ENCODE data around the gene ZFPL1. TPM values are rescaled to one million over a fixed set of nuclear protein-coding genes. Genes with fewer than 3 reads are reported as not detected.
A peak's percentile ranks its signal among the peaks of the same experiment; 100 is the strongest.

The ZFPL1 gene
- total and polyA plus RNA-seq, 4 donors, result 12.3 to 19.2 (median 16.3) TPM

GRCh38 chr11:65100674-65101350 lies 16.8 kb downstream of the ZFPL1 start:
- 77% methylated on average over 6 of the region's 6 CpGs for WGBS
- H3K27ac ChIP-seq (ENCODE audit: low read depth in 1 of 2, low read length in 2 of 2), result peak overlapping the region in 1 of 2 donors; percentile 14

DNA sequence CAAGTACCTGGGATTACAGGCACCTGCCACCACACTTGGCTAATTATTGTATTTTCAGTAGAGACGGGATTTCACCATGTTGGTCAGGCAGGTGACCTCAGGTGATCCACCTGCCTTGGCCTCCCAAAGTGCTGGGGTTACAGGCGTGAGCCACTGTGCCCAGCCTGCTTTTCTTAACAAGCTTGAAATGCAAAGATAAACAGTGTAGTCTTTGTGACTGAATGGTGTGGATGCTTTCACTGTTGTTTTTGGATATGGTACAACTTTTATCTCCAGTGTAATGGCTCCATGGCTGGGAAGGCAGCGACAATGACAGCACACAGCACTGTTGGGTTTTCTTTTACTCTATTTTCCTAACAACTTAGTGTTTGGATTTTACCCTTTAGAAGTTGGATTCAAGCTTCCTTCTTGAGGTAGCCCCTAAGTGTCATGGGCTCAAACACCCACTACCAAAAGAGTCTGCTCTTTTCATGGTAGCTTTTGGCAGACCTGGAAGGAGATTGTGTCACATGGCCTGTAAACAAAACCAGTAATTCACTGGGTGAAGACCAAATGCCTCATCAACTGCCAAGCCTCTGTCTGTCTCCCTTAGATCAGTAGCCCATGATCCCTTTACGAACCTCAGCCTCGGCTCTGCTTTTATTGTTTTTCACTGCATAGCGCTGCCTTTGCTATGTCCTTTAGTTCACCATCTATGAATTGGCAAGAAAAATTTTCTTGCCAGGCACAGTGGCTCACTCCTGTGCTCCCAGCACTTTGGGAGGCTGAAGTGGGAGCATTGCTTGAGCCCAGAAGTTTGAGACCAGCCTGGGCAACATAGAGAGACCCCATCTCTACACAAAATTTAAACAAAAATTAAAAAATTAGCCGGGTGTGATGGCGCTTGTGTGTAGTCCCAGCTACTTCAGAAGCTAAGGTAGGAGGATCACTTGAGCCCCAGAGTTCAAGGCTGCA lies 18.4 kb downstream of the ZFPL1 start:
- TF ChIP-seq RAD21 (IDR thresholded peaks at IDR 0.05), result peak in 1 of 2 donors; percentile 10
- TF ChIP-seq, protein P1, sequence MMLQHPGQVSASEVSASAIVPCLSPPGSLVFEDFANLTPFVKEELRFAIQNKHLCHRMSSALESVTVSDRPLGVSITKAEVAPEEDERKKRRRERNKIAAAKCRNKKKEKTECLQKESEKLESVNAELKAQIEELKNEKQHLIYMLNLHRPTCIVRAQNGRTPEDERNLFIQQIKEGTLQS (IDR thresholded peaks at IDR 0.05), result peak; percentile 33
- TF ChIP-seq RXRA (IDR thresholded peaks at IDR 0.05), result peak; percentile 87 to 88
- peak; percentile 74 for TF ChIP-seq SP1 (IDR thresholded peaks at IDR 0.05)
- TF ChIP-seq CTCF (IDR thresholded peaks at IDR 0.05; ENCODE audit: low read depth, low read length, missing input control), result no peak
- TF ChIP-seq FOXA1 (IDR thresholded peaks at IDR 0.05), result peak; percentile 61
- no peak for TF ChIP-seq HNF4G (IDR thresholded peaks at IDR 0.05)
- TF ChIP-seq EGR1 (IDR thresholded peaks at IDR 0.05; ENCODE audit: low read depth in 2 of 2), result no peak
- TF ChIP-seq GABPA (IDR thresholded peaks at IDR 0.05 in 1 of 2, conservative IDR thresholded peaks at IDR 0.05 in 1 of 2), result peak in 1 of 2 donors; percentile 66
- TF ChIP-seq FOXA2 (IDR thresholded peaks at IDR 0.05), result peak; percentile 76
- no peak for TF ChIP-seq NR2F2 (IDR thresholded peaks at IDR 0.05)
- TF ChIP-seq YY1 (IDR thresholded peaks at IDR 0.05), result peak; percentile 94
- TF ChIP-seq, protein P2, sequence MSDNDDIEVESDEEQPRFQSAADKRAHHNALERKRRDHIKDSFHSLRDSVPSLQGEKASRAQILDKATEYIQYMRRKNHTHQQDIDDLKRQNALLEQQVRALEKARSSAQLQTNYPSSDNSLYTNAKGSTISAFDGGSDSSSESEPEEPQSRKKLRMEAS (IDR thresholded peaks at IDR 0.05), result no peak
- TF ChIP-seq, protein P3, sequence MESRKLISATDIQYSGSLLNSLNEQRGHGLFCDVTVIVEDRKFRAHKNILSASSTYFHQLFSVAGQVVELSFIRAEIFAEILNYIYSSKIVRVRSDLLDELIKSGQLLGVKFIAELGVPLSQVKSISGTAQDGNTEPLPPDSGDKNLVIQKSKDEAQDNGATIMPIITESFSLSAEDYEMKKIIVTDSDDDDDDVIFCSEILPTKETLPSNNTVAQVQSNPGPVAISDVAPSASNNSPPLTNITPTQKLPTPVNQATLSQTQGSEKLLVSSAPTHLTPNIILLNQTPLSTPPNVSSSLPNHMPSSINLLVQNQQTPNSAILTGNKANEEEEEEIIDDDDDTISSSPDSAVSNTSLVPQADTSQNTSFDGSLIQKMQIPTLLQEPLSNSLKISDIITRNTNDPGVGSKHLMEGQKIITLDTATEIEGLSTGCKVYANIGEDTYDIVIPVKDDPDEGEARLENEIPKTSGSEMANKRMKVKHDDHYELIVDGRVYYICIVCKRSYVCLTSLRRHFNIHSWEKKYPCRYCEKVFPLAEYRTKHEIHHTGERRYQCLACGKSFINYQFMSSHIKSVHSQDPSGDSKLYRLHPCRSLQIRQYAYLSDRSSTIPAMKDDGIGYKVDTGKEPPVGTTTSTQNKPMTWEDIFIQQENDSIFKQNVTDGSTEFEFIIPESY (IDR thresholded peaks at IDR 0.05), result peak; percentile 55
- TF ChIP-seq JUND (IDR thresholded peaks at IDR 0.05), result peak in 1 of 2 donors; percentile 31
- peak; percentile 35 to 47 for TF ChIP-seq HNF4A (conservative IDR thresholded peaks at IDR 0.05)
- Histone ChIP-seq H3K9ac (ENCODE audit: low read depth in 1 of 2, low read length in 2 of 2) (no peak overlapping the region), H3K27me3 (ENCODE audit: control insufficient read depth in 4 of 4, insufficient read depth in 4 of 4, low read length in 3 of 4) (no peaks in the 10 kb centered on the region), H3K4me3 (ENCODE audit: low read depth in 1 of 3, low read length in 3 of 3) (no peak overlapping the region), H3K4me1 (ENCODE audit: control insufficient read depth in 4 of 4, insufficient read depth in 4 of 4, low read length in 3 of 4) (peaks cover 10 to 40% (median 28%) of the 10 kb centered on the region in 4 donors), H3K36me3 (ENCODE audit: control insufficient read depth in 4 of 4, insufficient read depth in 3 of 4, low read depth in 1 of 4, low read length in 3 of 4) (peaks cover 0 to 6% (median 2%) of the 10 kb centered on the region in 4 donors), H3K9me3 (ENCODE audit: control insufficient read depth in 4 of 4, low read length in 3 of 4) (no peaks in the 10 kb centered on the region), H3K27ac (ENCODE audit: low read depth in 1 of 2, low read length in 2 of 2) (peak overlapping the region; percentile 66 to 81)
- WGBS, result 50% methylated on average over 8 of the region's 8 CpGs
- no peak for DNase-seq (ENCODE audit: low spot score)

More at GRCh38 chr11:65100674-65101350, 16.8 kb downstream of the ZFPL1 start:
- Histone ChIP-seq H3K9ac (ENCODE audit: low read depth in 1 of 2, low read length in 2 of 2) (no peak overlapping the region), H3K27me3 (ENCODE audit: control insufficient read depth in 4 of 4, insufficient read depth in 4 of 4, low read length in 3 of 4) (no peaks in the 10 kb centered on the region), H3K4me1 (ENCODE audit: control insufficient read depth in 4 of 4, insufficient read depth in 4 of 4, low read length in 3 of 4) (peaks cover 11 to 47% (median 36%) of the 10 kb centered on the region in 4 donors), H3K9me3 (ENCODE audit: control insufficient read depth in 4 of 4, low read length in 3 of 4) (no peaks in the 10 kb centered on the region), H3K4me3 (ENCODE audit: low read depth in 1 of 3, low read length in 3 of 3) (no peak overlapping the region), H3K36me3 (ENCODE audit: control insufficient read depth in 4 of 4, insufficient read depth in 3 of 4, low read depth in 1 of 4, low read length in 3 of 4) (peaks cover 0 to 6% (median 2%) of the 10 kb centered on the region in 4 donors)
- TF ChIP-seq RXRA (IDR thresholded peaks at IDR 0.05), result peak in 1 of 2 donors; percentile 18
- TF ChIP-seq HNF4A (conservative IDR thresholded peaks at IDR 0.05), result no peak
- no peak for DNase-seq (ENCODE audit: low spot score)
